ENCODE measurements around the gene BBS1. TPM values are rescaled to one million over a fixed set of nuclear protein-coding genes. Genes with fewer than 3 reads are reported as not detected.
"Not testable (repeated sequence)": the region's sequence is repeated elsewhere in the genome, so short reads cannot be mapped to it uniquely, and the experiment has no call there.

BBS1 gene
- total and polyA plus RNA-seq, 2 experiments from 2014 or later, result 59.7 to 100 TPM

DNA sequence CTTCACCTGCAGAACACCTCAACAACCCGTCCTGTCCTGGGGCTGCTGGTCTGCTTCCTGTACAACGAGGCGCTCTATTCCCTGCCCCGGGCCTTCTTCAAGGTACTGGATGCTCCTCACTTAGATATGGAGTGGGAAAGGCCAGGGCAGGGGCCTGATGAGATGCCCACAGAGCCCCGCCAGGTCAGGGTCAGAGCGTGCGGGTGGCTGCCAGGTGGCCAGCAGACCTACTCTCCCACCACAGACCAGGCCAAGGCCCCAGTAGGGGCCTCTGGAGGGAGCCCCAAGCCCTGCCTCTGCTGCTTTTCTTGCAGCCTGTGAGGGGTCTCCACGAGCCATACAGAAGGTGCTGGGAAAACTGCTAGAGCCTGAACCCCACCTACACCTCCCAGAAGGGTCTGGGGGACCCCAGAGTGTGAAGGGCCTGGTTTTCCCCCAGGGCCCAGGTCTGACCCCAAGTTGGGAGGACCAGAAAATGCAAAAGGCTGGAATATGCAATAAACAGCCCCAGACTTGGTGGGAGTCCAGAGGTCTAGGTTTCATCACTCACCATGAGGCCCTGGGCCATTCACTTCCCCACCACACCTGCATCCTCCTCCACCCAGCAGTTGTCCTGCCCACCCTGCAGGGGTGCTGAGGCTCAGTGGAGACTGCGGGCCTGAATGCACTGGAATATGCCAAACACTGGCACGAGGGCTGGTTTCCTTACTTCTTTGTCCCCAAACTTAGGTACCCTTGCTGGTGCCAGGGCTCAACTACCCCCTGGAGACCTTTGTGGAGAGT is 20.7 kb downstream of the BBS1 start:
- H3K9me3 ChIP-seq (ENCODE audit: low read depth), result no peaks in the 10 kb centered on the region
- TF ChIP-seq CTCF (IDR thresholded peaks at IDR 0.05; ENCODE audit: low read depth, low read length), result no peak
- H3K4me3 ChIP-seq, result no peak overlapping the region
- H3K36me3 ChIP-seq, result peaks cover 7% of the 10 kb centered on the region
- no peaks in the 10 kb centered on the region for H3K4me1 ChIP-seq (ENCODE audit: low read depth)
- DNase-seq (ENCODE audit: low read depth in 1 of 2, low spot score in 1 of 2), result no peak
- no peaks in the 10 kb centered on the region for H3K27me3 ChIP-seq
- no peak overlapping the region for H3K27ac ChIP-seq

DNA sequence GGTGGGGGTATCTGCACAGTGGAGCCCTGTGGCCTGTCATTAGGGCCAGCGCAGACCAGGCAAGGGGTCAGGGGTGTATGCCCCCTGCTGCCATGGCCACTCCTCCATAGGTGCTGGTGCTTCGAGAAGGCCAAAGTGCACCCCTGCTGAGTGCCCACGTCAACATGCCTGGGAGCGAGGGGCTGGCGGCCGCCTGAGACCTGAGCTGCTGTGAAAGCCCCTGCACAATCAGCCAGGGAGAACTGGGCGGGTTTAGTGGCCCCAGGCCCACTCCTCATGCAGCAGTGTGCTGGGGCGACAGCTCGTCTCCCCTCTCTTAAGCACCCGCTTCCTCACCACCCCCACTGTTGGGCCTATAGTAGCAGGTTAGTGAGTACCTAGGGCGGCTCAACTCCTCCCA is 21.4 kb downstream of the BBS1 start:
- no peak for TF ChIP-seq CTCF (IDR thresholded peaks at IDR 0.05; ENCODE audit: low read depth, low read length)
- H3K27me3 ChIP-seq, result no peaks in the 10 kb centered on the region
- H3K27ac ChIP-seq, result no peak overlapping the region
- no peaks in the 10 kb centered on the region for H3K9me3 ChIP-seq (ENCODE audit: low read depth)
- H3K4me3 ChIP-seq, result no peak overlapping the region
- no peak for DNase-seq (ENCODE audit: low read depth in 1 of 2, low spot score in 1 of 2)
- no peaks in the 10 kb centered on the region for H3K4me1 ChIP-seq (ENCODE audit: low read depth)
- peaks cover 7% of the 10 kb centered on the region for H3K36me3 ChIP-seq

DNA sequence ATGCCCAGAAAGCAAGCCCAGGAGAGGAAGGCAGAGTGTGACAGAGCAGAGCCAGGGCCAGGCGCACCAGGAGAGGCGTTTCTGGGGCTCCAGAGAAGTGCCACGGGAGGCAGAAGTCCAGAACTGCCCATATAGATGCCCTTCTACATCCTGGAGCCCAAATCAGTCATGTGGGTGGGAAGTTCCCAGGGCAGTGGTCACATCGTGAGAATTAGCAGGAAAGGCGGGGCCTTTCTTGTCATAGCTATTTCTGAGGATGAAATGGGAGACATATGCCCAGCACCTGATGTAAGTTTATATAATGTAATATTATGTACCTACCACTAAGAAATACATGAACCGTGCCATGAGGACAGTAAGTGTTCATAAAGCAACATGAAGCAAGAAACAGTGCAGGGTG is 22.3 kb downstream of the BBS1 start:
- peaks cover 7% of the 10 kb centered on the region for H3K36me3 ChIP-seq
- DNase-seq (ENCODE audit: low read depth in 1 of 2, low spot score in 1 of 2), result no peak
- no peak overlapping the region for H3K4me3 ChIP-seq
- no peaks in the 10 kb centered on the region for H3K4me1 ChIP-seq (ENCODE audit: low read depth)
- no peak for TF ChIP-seq CTCF (IDR thresholded peaks at IDR 0.05; ENCODE audit: low read depth, low read length)
- H3K27me3 ChIP-seq, result no peaks in the 10 kb centered on the region
- H3K9me3 ChIP-seq (ENCODE audit: low read depth), result no peaks in the 10 kb centered on the region
- no peak overlapping the region for H3K27ac ChIP-seq

DNA sequence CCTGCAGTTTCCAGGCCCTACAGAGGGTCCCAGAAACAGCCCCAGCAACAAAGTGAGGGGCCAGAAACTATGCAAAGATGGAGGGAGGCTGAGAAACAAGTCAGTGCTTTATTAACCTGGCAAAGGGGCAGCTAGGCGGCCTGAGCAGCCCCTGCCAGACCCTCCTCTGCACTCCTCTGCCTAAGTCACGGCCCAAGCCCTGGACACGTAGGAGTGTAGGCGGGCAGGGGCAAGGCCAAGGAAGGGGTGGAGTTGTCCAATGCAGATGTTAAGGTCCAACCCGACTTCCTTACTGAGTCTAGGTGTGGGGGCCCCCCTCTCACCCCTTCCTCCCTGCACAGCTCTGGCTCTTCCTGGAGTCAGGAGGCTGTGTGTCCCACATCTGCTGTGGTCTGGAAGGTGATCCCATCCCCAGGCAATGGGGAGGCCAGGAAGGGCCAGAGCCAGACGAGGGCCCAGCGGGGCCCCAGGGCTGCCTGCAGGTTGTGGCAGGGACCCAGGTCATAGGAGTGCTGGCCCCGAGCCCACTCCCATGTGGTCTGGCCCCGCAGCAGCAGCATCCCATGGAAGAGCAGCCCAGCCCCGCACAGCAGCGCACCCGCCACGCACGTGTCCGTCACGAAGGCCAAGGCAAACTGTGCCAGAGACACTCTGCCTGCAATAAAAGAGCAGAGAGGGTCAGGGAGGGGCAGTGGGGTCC is 28.9 kb downstream of the BBS1 start:
- Histone ChIP-seq H3K4me3 (no peak overlapping the region), H3K4me1 (ENCODE audit: low read depth) (no peaks in the 10 kb centered on the region), H3K36me3 (peaks cover 4% of the 10 kb centered on the region), H3K9me3 (ENCODE audit: low read depth) (no peaks in the 10 kb centered on the region), H3K27me3 (no peaks in the 10 kb centered on the region), H3K27ac (peak overlapping the region; percentile 2)
- no peak for TF ChIP-seq CTCF (IDR thresholded peaks at IDR 0.05; ENCODE audit: low read depth, low read length)
- no peak for DNase-seq (ENCODE audit: low read depth in 1 of 2, low spot score in 1 of 2)

DNA sequence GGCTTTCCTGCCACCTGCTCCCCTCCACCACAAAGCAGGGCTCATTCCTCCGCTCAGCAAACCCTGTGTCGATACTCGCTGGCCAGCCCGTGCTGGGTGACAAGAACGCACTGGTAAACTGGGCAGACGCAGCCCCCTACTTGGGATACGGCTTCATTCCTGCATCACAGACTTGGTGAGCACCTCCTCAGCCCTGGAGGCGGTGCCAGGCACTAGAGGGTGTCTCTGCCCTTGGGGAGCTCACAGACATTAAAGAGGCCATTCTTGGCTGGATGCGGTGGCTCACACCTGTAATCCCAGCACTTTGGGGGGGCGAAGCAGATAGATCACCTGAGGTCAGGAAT is 29.4 kb downstream of the BBS1 start:
- Histone ChIP-seq H3K9me3 (ENCODE audit: low read depth) (no peaks in the 10 kb centered on the region), H3K36me3 (peaks cover 4% of the 10 kb centered on the region), H3K4me1 (ENCODE audit: low read depth) (no peaks in the 10 kb centered on the region), H3K27ac (no peak overlapping the region), H3K4me3 (no peak overlapping the region), H3K27me3 (no peaks in the 10 kb centered on the region)
- no peak for TF ChIP-seq CTCF (IDR thresholded peaks at IDR 0.05; ENCODE audit: low read depth, low read length)
- DNase-seq (ENCODE audit: low read depth in 1 of 2, low spot score in 1 of 2), result no peak

DNA sequence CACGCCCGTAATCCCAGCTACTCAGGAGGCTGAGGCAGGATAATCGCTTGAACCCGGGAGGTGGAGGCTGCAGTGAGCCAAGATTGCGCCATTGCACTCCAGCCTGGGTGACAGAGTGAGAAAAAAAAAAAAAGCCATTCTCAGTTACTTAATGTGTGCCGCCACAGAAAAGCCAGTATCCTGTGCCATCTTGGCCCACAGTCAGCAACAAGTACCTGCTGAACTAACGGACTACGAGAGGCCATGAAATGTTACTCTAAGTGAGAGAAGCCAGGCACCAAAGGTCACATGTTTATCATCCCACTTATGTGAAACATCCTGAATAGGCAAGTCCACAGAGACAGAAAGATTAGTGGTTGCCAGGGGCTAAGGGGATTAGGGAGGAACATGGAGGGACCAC is 30.2 kb downstream of the BBS1 start:
- H3K4me1 ChIP-seq (ENCODE audit: low read depth), result not testable (repeated sequence)

More for the DNA sequence above, 30.2 kb downstream of the BBS1 start:
- H3K27me3 ChIP-seq; H3K36me3 ChIP-seq; H3K27ac ChIP-seq; DNase-seq (ENCODE audit: low read depth in 1 of 2, low spot score in 1 of 2); H3K4me3 ChIP-seq; H3K9me3 ChIP-seq (ENCODE audit: low read depth): not testable (repeated sequence)

Data from cardiac muscle cell (in vitro differentiated cells and primary cell).